Stimulated activated CD4-positive, alpha-beta T cell treated with anti-CD3 and anti-CD28 coated beads, Interleukin-4, amount 100 ng/mL, for 4 hours (primary cell): ENCODE measurements around the gene TTC28.
"Not testable (repeated sequence)": the region's sequence is repeated elsewhere in the genome, so short reads cannot be mapped to it uniquely, and the experiment has no call there.

Experiments
- DNase-seq, 2 experiments: peaks; one replicate each; pipeline ENCODE4 v3.0.0-alpha.2; 2020

Gene TTC28

GRCh38 chr22:28220626-28221363 lies 458.8 kb downstream of the TTC28 start:
- DNase-seq: no peak

- no peak for DNase-seq
Measured at GRCh38 chr22:28217277-28217676, 462.4 kb downstream of the TTC28 start.

GRCh38 chr22:28214750-28215149 lies 464.9 kb downstream of the TTC28 start:
- not testable (repeated sequence) for DNase-seq

GRCh38 chr22:28209457-28209856 lies 470.2 kb downstream of the TTC28 start:
- not testable (repeated sequence) for DNase-seq

GRCh38 chr22:28208787-28209186 lies 470.9 kb downstream of the TTC28 start:
- DNase-seq: no peak

- no peak for DNase-seq
Measured at GRCh38 chr22:28208036-28208435, 471.6 kb downstream of the TTC28 start.

GRCh38 chr22:28207281-28208030 lies 472.2 kb downstream of the TTC28 start:
- DNase-seq: no peak

GRCh38 chr22:28205926-28206325 lies 473.7 kb downstream of the TTC28 start:
- DNase-seq: no peak

GRCh38 chr22:28204382-28204781 lies 475.3 kb downstream of the TTC28 start:
- DNase-seq: no peak

- DNase-seq: no peak
Measured at GRCh38 chr22:28203286-28203685, 476.4 kb downstream of the TTC28 start.

GRCh38 chr22:28198692-28199091 lies 480.9 kb downstream of the TTC28 start:
- DNase-seq: no peak

- not testable (repeated sequence) for DNase-seq
Measured at GRCh38 chr22:28191571-28191970, 488.1 kb downstream of the TTC28 start.

GRCh38 chr22:28188178-28188879 lies 491.3 kb downstream of the TTC28 start:
- no peak for DNase-seq

- no peak for DNase-seq
Measured at GRCh38 chr22:28187612-28188011, 492.0 kb downstream of the TTC28 start.

- no peak for DNase-seq
Measured at GRCh38 chr22:28186641-28187040, 493.0 kb downstream of the TTC28 start.

- no peak for DNase-seq
Measured at GRCh38 chr22:28185130-28185529, 494.5 kb downstream of the TTC28 start.

- DNase-seq: no peak
Measured at GRCh38 chr22:28183078-28183860, 496.4 kb downstream of the TTC28 start.

GRCh38 chr22:28180804-28181731 lies 498.6 kb downstream of the TTC28 start:
- DNase-seq: no peak

GRCh38 chr22:28179392-28179791 lies 500.2 kb downstream of the TTC28 start:
- no peak for DNase-seq

GRCh38 chr22:28175730-28176492 lies 503.7 kb downstream of the TTC28 start:
- no peak for DNase-seq

GRCh38 chr22:28174509-28174908 lies 505.1 kb downstream of the TTC28 start:
- no peak for DNase-seq
